H1 (cell line): ENCODE measurements around the gene HOXD1. TPM values are rescaled to one million over a fixed set of nuclear protein-coding genes. Genes with fewer than 3 reads are reported as not detected.

Experiments
- CTCF ChIA-PET: fragments of 300-600 bp; sonication (Branson Sonifier 250); formaldehyde crosslinking; loops from one replicate; lab custom pipeline; 2021; ENCODE audit not compliant: partially characterized antibody; lab: Charles Lee
- POLR2A ChIA-PET: fragments of 300-600 bp; sonication (Branson Sonifier 250); formaldehyde crosslinking; loops from one replicate; lab custom pipeline; 2021; ENCODE audit warnings: inconsistent platforms; ENCODE audit not compliant: partially characterized antibody; lab: Charles Lee
- DNase-seq, 2 experiments: peaks; one replicate each; pipeline versions ENCODE4 v3.0.0 to v3.0.0-alpha.2; 2010 to 2022; ENCODE audit warnings: low spot score in 2 of 2, low read depth in 1 of 2, mixed read lengths in 1 of 2
- FAIRE-seq: peaks from 2 replicates; lab custom pipeline; 2011; peaks lifted over from hg19 to GRCh38; lab: Jason Lieb, UNC
- H2AFZ ChIP-seq: 2 replicates; pipeline ENCODE4 v1.8.1; 2012; ENCODE audit warnings: low read length, inconsistent platforms
- H2AK5ac ChIP-seq: 2 replicates; pipeline ENCODE4 v1.6.1; 2013; ENCODE audit warnings: low read depth, low read length
- H2BK120ac ChIP-seq: replicated peaks from 2 replicates; pipeline ENCODE3; 2013; ENCODE audit warnings: low read depth, low read length, inconsistent platforms
- H2BK12ac ChIP-seq: 2 replicates; pipeline ENCODE4 v1.6.1; 2013; ENCODE audit warnings: low read depth, low read length
- H2BK15ac ChIP-seq: 2 replicates; pipeline ENCODE4 v1.6.1; 2013; ENCODE audit warnings: low read length
- H2BK20ac ChIP-seq: 2 replicates; pipeline ENCODE4 v1.6.1; 2013; ENCODE audit warnings: low read length
- H2BK5ac ChIP-seq: 2 replicates; pipeline ENCODE4 v1.6.1; 2013; ENCODE audit warnings: low read depth, low read length
- H3K14ac ChIP-seq: 2 replicates; pipeline ENCODE4 v1.6.1; 2013; ENCODE audit warnings: inconsistent platforms; ENCODE audit not compliant: insufficient read length
- H3K18ac ChIP-seq: 2 replicates; pipeline ENCODE4 v1.6.1; 2013; ENCODE audit warnings: low read length; ENCODE audit errors: extremely low read depth
- H3K23ac ChIP-seq: 2 replicates; pipeline ENCODE4 v1.6.1; 2013; ENCODE audit warnings: inconsistent platforms; ENCODE audit not compliant: insufficient read length
- H3K23me2 ChIP-seq: 2 replicates; pipeline ENCODE4 v1.6.1; 2013; ENCODE audit warnings: low read depth, low read length
- H3K27ac ChIP-seq: 2 replicates; pipeline ENCODE4 v1.6.1; 2011; ENCODE audit warnings: low read depth, low read length, inconsistent platforms
- H3K27me3 ChIP-seq, 4 experiments: replicated peaks in 1 of 4; 1 replicate in 1 of 4; 2 replicates in 3 of 4; pipeline versions ENCODE4 v1.6.1 to v1.8.1; 2011 to 2013; ENCODE audit warnings: low read length in 3 of 4, mild to moderate bottlenecking in 3 of 4, inconsistent platforms in 2 of 4, mixed read lengths in 2 of 4, moderate library complexity in 1 of 4; ENCODE audit not compliant: control insufficient read depth in 3 of 4, insufficient read depth in 3 of 4; ENCODE audit errors: extremely low read depth in 1 of 4
- H3K36me3 ChIP-seq, 4 experiments: 2 replicates each; pipeline versions ENCODE4 v1.6.1 to v1.8.1; 2011 to 2013; ENCODE audit warnings: mild to moderate bottlenecking in 4 of 4, low read length in 3 of 4, moderate library complexity in 2 of 4, control low read depth in 1 of 4, inconsistent platforms in 1 of 4; ENCODE audit not compliant: insufficient read depth in 4 of 4, control insufficient read depth in 2 of 4
- H3K4ac ChIP-seq: replicated peaks from 2 replicates; pipeline ENCODE3; 2013; ENCODE audit warnings: low read length, low read depth, mixed read lengths, inconsistent platforms; ENCODE audit not compliant: insufficient read length
- H3K4me1 ChIP-seq, 4 experiments: replicated peaks in 1 of 4; 1 replicate in 1 of 4; 2 replicates in 3 of 4; pipeline versions ENCODE4 v1.6.1 to v1.8.1; 2011 to 2013; ENCODE audit warnings: low read length in 3 of 4, inconsistent platforms in 2 of 4, mixed read lengths in 1 of 4; ENCODE audit not compliant: insufficient read depth in 4 of 4, control insufficient read depth in 3 of 4
- H3K4me2 ChIP-seq, 2 experiments: 2 replicates each; pipeline versions ENCODE4 v1.6.1 to v1.8.1; 2011 to 2013; ENCODE audit warnings: low read depth in 2 of 2, low read length in 2 of 2, control low read depth in 1 of 2, inconsistent platforms in 1 of 2, mild to moderate bottlenecking in 1 of 2; ENCODE audit not compliant: insufficient read depth in 1 of 2
- H3K4me3 ChIP-seq, 4 experiments: fragments of 200-600, 300-600 bp in 1 of 4; sonication (generic), shearing (Covaris generic), sonication (Bioruptor Twin) in 1 of 4; 2 replicates each; pipeline versions ENCODE4 v1.5.1 to v1.8.1; 2011 to 2016; ENCODE audit warnings: low read length in 4 of 4, low read depth in 3 of 4, control low read depth in 2 of 4, inconsistent platforms in 2 of 4, mild to moderate bottlenecking in 2 of 4, mixed read lengths in 1 of 4, moderate library complexity in 1 of 4; ENCODE audit not compliant: insufficient read depth in 2 of 4; ENCODE audit errors: extremely low read depth in 1 of 4
- H3K56ac ChIP-seq: replicated peaks from 2 replicates; pipeline ENCODE3; 2013; ENCODE audit warnings: low read depth, mild to moderate bottlenecking, mixed read lengths, low read length, inconsistent platforms; ENCODE audit not compliant: insufficient read length
- H3K79me1 ChIP-seq: 2 replicates; pipeline ENCODE4 v1.6.1; 2013; ENCODE audit warnings: low read depth, low read length, control low read depth
- H3K79me2 ChIP-seq, 2 experiments: 2 replicates each; pipeline versions ENCODE4 v1.6.1 to v1.8.1; 2012 to 2013; ENCODE audit warnings: low read length in 2 of 2, mild to moderate bottlenecking in 2 of 2, inconsistent platforms in 1 of 2; ENCODE audit not compliant: insufficient read depth in 2 of 2, control insufficient read depth in 1 of 2
- H3K9ac ChIP-seq, 4 experiments: replicated peaks in 1 of 4; 1 replicate in 1 of 4; 2 replicates in 3 of 4; pipeline versions ENCODE4 v1.6.1 to v1.8.1; 2011 to 2013; ENCODE audit warnings: low read depth in 3 of 4, low read length in 3 of 4, control low read depth in 2 of 4, mild to moderate bottlenecking in 2 of 4, moderate library complexity in 2 of 4, inconsistent platforms in 1 of 4; ENCODE audit errors: extremely low read depth in 1 of 4
- H3K9me3 ChIP-seq, 2 experiments: 2 replicates each; pipeline versions ENCODE4 v1.6.1 to v1.8.1; 2012 to 2013; ENCODE audit warnings: mild to moderate bottlenecking in 2 of 2, moderate library complexity in 2 of 2, control low read depth in 1 of 2, inconsistent platforms in 1 of 2, low read depth in 1 of 2, low read length in 1 of 2, mixed read lengths in 1 of 2; ENCODE audit not compliant: insufficient read depth in 2 of 2
- H4K20me1 ChIP-seq, 2 experiments: replicated peaks in 1 of 2; 2 replicates each; pipeline versions ENCODE3 to v1.8.1; 2011 to 2013; ENCODE audit warnings: inconsistent platforms in 2 of 2, low read length in 2 of 2, mild to moderate bottlenecking in 1 of 2; ENCODE audit not compliant: insufficient read depth in 2 of 2, control insufficient read depth in 1 of 2
- H4K5ac ChIP-seq: 2 replicates; pipeline ENCODE4 v1.6.1; 2013; ENCODE audit warnings: low read length, low read depth, mixed read lengths, inconsistent platforms; ENCODE audit not compliant: insufficient read length
- H4K8ac ChIP-seq: 2 replicates; pipeline ENCODE4 v1.8.0; 2013; ENCODE audit warnings: mild to moderate bottlenecking, moderate library complexity, low read length, inconsistent platforms; ENCODE audit not compliant: insufficient read depth; ENCODE audit errors: extremely low read depth
- H4K91ac ChIP-seq: replicated peaks from 2 replicates; pipeline ENCODE3; 2013; ENCODE audit warnings: low read length, mixed read lengths, inconsistent platforms; ENCODE audit not compliant: insufficient read length
- ASH2L ChIP-seq: fragments of 200-600, 300-600 bp; sonication (generic); IDR thresholded peaks from one replicate; pipeline ENCODE4 v1.7.1; 2017; ENCODE audit warnings: low read length
- EP300 ChIP-seq, 2 experiments: IDR thresholded peaks; 1 replicate in 1 of 2; 2 replicates in 1 of 2; pipeline ENCODE4 v1.6.1; 2011 to 2012; ENCODE audit warnings: low read depth in 2 of 2, low read length in 2 of 2, mild to moderate bottlenecking in 2 of 2, borderline replicate concordance in 1 of 2, inconsistent platforms in 1 of 2, moderate library complexity in 1 of 2
- NRF1 ChIP-seq: IDR thresholded peaks from 2 replicates; pipeline ENCODE4 v1.6.1; 2011; ENCODE audit warnings: mild to moderate bottlenecking, low read depth, low read length, improper control_type of control experiment
- SP1 ChIP-seq: IDR thresholded peaks from 2 replicates; pipeline ENCODE4 v1.6.1; 2011; ENCODE audit warnings: low read depth, low read length
- SRF ChIP-seq: IDR thresholded peaks from 2 replicates; pipeline ENCODE4 v1.6.1; 2011; ENCODE audit warnings: mild to moderate bottlenecking, low read depth, low read length, moderate library complexity
- TCF12 ChIP-seq: IDR thresholded peaks from 2 replicates; pipeline ENCODE4 v1.6.1; 2011; ENCODE audit warnings: low read depth, mild to moderate bottlenecking, low read length
- WGBS, 2 experiments: shearing (Covaris generic) in 1 of 2; methylation state at CpG; one replicate each; pipeline versions ENCODE4 v1.1.6 to v1.1.7; 2013 to 2015; ENCODE audit warnings: low lambda C conversion rate in 2 of 2, mixed read lengths in 2 of 2, inconsistent platforms in 1 of 2, low coverage in 1 of 2, missing lambda C conversion rate in 1 of 2; ENCODE audit not compliant: insufficient replicate concordance in 2 of 2, insufficient coverage in 1 of 2, insufficient read length in 1 of 2; ENCODE audit errors: extremely low coverage in 1 of 2, missing lambda C conversion rate in 1 of 2; 5-methylcytosine and 5-hydroxymethylcytosine counted together
- polyA plus RNA-seq, 7 experiments: library from polyadenylated mRNA; depleted of rRNA in 3 of 7; stranded (reverse) in 5 of 7; unstranded in 2 of 7; fragments of >200 nt in 5 of 7; fragments of 200-250 nt in 2 of 7; gene quantifications; 1 replicate in 5 of 7; 2 replicates in 1 of 7; 4 replicates in 1 of 7; pipeline versions ENCODE4 v1.2.1 to v1.2.3, GENCODE V29; 2011 to 2013; ENCODE audit warnings: missing spikeins in 2 of 7, mixed read lengths in 2 of 7
- total RNA-seq: library from RNA; stranded (reverse); fragmentation: NEBNext Ultra II Directional; extraction: Animal tissue kit (Norgen Biotek cat#: 25700); gene quantifications from 2 replicates; pipeline ENCODE4 v1.2.1, GENCODE V29; 2021
- TF ChIP-seq, protein P1 (sequence below): IDR thresholded peaks from 2 replicates; pipeline ENCODE4 v1.6.1; 2011; ENCODE audit warnings: low read length, improper control_type of control experiment
- TF ChIP-seq, protein P2 (sequence below), 3 experiments: IDR thresholded peaks; 1 replicate in 2 of 3; 2 replicates in 1 of 3; pipeline versions ENCODE4 v1.5.1 to v1.6.1; 2011; ENCODE audit warnings: low read length in 3 of 3, mild to moderate bottlenecking in 3 of 3, inconsistent platforms in 2 of 3, low read depth in 1 of 3, moderate library complexity in 1 of 3; ENCODE audit not compliant: insufficient read depth in 1 of 3; ENCODE audit errors: control extremely low read depth in 1 of 3

HOXD1 gene
- total and polyA plus RNA-seq, 2 of the 8 experiments (the other 6 are each of a cell fraction or from before 2014, with no cell fraction given) = 0.03 TPM; not detected in 1

DNA sequence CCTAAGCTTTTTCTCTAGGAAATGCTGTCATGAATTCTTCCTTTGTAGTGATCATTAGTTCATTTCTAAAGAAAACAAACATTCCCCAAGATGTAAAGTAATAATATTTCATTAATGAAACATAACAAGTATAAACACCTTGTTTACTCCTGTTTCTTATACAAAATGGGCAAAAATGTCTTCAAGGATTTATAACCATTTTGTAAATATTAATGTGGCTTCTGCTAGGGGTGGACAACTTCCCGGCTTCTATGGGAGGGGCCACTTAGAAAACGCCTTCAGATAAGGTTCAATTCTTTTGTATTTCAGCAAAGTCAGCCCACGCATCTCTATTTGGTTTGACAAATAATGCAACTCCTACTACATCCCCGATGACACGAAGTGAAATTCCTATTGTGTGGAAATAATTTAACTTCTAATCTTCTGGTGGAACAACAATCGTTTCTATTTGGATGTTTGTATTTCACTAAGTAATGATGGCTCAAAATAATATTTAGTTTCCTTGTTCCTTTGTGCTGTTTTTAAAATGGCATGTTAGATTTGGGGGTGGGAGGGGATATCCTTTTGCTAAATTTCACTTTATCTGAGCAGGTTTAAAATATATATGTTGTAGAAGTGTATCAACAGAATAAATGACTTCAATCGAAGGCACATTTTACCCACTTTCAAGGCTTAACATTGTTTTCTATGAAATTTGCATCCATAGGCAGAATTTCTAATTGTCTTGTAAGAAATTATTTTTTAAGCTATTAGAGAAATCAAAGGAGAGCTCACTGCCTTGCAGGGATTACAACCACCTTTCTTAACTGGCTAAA lies 14.7 kb upstream of the HOXD1 start:
- peaks cover 3 to 28% (median 16%) of the 10 kb centered on the region in 4 experiments for H3K4me1 ChIP-seq
- H3K4ac ChIP-seq = no peak overlapping the region
- CTCF ChIA-PET = interaction anchor here (0.9 to 7.5 kb wide), 16 partner anchors 12 to 469 kb away, joined by 3 to 60 read pairs (median 4); partner anchors contain the start of genes HOXD1, HOXD4 and HOXD9
- peaks cover 3 to 39% of the 10 kb centered on the region in 2 experiments for H4K20me1 ChIP-seq
- H2BK12ac ChIP-seq = no peak overlapping the region
- no peak overlapping the region for H3K18ac ChIP-seq
- H3K9ac ChIP-seq = no peak overlapping the region
- H3K56ac ChIP-seq = no peak overlapping the region
- no peak overlapping the region for H2AFZ ChIP-seq
- no peak overlapping the region for H3K4me3 ChIP-seq
- H3K4me2 ChIP-seq = peak overlapping the region in 1 of 2 experiments; percentile 69; a peak in 1 of 4 replicates
- peaks cover 94 to 100% (median 99%) of the 10 kb centered on the region in 4 experiments for H3K27me3 ChIP-seq
- no peak overlapping the region for H2BK20ac ChIP-seq
- H4K5ac ChIP-seq = no peak overlapping the region
- no peaks in the 10 kb centered on the region for H3K9me3 ChIP-seq
- no peak overlapping the region for H2AK5ac ChIP-seq
- no peak overlapping the region for H4K91ac ChIP-seq
- POLR2A ChIA-PET = interaction anchor here (1.3 kb wide), 1 partner anchor 16 kb away, joined by 3 read pairs; no protein-coding TSS in a partner anchor
- no peak for DNase-seq
- 37% methylated on average over 7 of the region's 7 CpGs; no CpG with 5 or more reads in 1 of the 2 experiments for WGBS, 2 experiments
- H3K14ac ChIP-seq = no peak overlapping the region
- no peaks in the 10 kb centered on the region for H3K79me1 ChIP-seq
- no peak overlapping the region for H2BK5ac ChIP-seq
- no peak overlapping the region for H3K27ac ChIP-seq
- H2BK120ac ChIP-seq = no peak overlapping the region
- peaks cover 9% of the 10 kb centered on the region; the same call in 1 of the 2 replicates for H3K23me2 ChIP-seq
- no peak overlapping the region for H2BK15ac ChIP-seq
- no peak for FAIRE-seq
- no peak overlapping the region for H4K8ac ChIP-seq
- H3K79me2 ChIP-seq = no peaks in the 10 kb centered on the region
- H3K36me3 ChIP-seq = no peaks in the 10 kb centered on the region; a peak in 1 of 8 replicates
- no peak overlapping the region for H3K23ac ChIP-seq
- TF ChIP-seq TCF12 (no peak), SRF (no peak), EP300 (IDR thresholded peaks at IDR 0.05; ENCODE audit: borderline replicate concordance in 1 of 2, low read depth in 2 of 2, low read length in 2 of 2) (no peak), ASH2L (no peak), SP1 (no peak), NRF1 (no peak)
- TF ChIP-seq, protein P1, sequence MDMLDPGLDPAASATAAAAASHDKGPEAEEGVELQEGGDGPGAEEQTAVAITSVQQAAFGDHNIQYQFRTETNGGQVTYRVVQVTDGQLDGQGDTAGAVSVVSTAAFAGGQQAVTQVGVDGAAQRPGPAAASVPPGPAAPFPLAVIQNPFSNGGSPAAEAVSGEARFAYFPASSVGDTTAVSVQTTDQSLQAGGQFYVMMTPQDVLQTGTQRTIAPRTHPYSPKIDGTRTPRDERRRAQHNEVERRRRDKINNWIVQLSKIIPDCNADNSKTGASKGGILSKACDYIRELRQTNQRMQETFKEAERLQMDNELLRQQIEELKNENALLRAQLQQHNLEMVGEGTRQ = no peak
- TF ChIP-seq, protein P2, sequence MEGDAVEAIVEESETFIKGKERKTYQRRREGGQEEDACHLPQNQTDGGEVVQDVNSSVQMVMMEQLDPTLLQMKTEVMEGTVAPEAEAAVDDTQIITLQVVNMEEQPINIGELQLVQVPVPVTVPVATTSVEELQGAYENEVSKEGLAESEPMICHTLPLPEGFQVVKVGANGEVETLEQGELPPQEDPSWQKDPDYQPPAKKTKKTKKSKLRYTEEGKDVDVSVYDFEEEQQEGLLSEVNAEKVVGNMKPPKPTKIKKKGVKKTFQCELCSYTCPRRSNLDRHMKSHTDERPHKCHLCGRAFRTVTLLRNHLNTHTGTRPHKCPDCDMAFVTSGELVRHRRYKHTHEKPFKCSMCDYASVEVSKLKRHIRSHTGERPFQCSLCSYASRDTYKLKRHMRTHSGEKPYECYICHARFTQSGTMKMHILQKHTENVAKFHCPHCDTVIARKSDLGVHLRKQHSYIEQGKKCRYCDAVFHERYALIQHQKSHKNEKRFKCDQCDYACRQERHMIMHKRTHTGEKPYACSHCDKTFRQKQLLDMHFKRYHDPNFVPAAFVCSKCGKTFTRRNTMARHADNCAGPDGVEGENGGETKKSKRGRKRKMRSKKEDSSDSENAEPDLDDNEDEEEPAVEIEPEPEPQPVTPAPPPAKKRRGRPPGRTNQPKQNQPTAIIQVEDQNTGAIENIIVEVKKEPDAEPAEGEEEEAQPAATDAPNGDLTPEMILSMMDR (IDR thresholded peaks at IDR 0.05; ENCODE audit: control extremely low read depth in 1 of 3, insufficient read depth in 1 of 3, low read depth in 1 of 3, low read length in 3 of 3) = no peak
